Gastrocnemius medialis (tissue), 4 donors: ENCODE measurements around the gene IL11RA. TPM values are rescaled to one million over a fixed set of nuclear protein-coding genes. Genes with fewer than 3 reads are reported as not detected.

Source experiments
- ATAC-seq, 2 donors: fragments of 150-250 bp; one replicate each; pipeline ENCODE4 v1.9.1; 2016
- DNase-seq, 2 donors: peaks; one replicate each; pipeline ENCODE4 v3.0.0-alpha.2; 2019
- H3K27ac ChIP-seq, 4 donors: fragments of 200-600 bp; sonication (generic); 1 replicate in 1 of 4; 2 replicates in 3 of 4; pipeline ENCODE4 v1.5.1; 2016 to 2018; ENCODE audit warnings: mild to moderate bottlenecking in 2 of 4, moderate library complexity in 1 of 4
- H3K27me3 ChIP-seq, 3 donors: fragments of 200-600 bp; sonication (generic) in 2 of 3; 1 replicate in 1 of 3; 2 replicates in 2 of 3; pipeline versions ENCODE4 v1.5.1 to v1.6.0; 2016 to 2019; ENCODE audit warnings: mild to moderate bottlenecking in 1 of 3, moderate library complexity in 1 of 3
- H3K36me3 ChIP-seq, 2 donors: fragments of 200-600 bp; sonication (generic) in 1 of 2; one replicate each; pipeline ENCODE4 v1.5.1; 2017 to 2018
- H3K4me1 ChIP-seq, 2 donors: fragments of 200-600 bp; sonication (generic) in 1 of 2; one replicate each; pipeline ENCODE4 v1.5.1; 2016 to 2017; ENCODE audit warnings: mild to moderate bottlenecking in 2 of 2
- H3K4me3 ChIP-seq, 4 donors: fragments of 200-600 bp; sonication (generic) in 3 of 4; 1 replicate in 1 of 4; 2 replicates in 3 of 4; pipeline ENCODE4 v1.5.1; 2016 to 2019; ENCODE audit warnings: mild to moderate bottlenecking in 2 of 4
- H3K9me3 ChIP-seq, 3 donors: fragments of 200-600 bp; sonication (generic) in 2 of 3; 1 replicate in 1 of 3; 2 replicates in 2 of 3; pipeline ENCODE4 v1.5.1; 2016 to 2019
- POLR2A ChIP-seq, 2 donors: fragments of 450-650 bp; IDR thresholded peaks; one replicate each; pipeline ENCODE4 v1.6.1; 2017; ENCODE audit warnings: antibody characterized with exemption in 2 of 2, mild to moderate bottlenecking in 2 of 2, moderate library complexity in 2 of 2
- in situ Hi-C, 4 donors: fragments of 200-750 bp; cut with MboI; loops; one replicate each; pipeline versions ENCODE4 v1.15.0 to v1.8.0; 2017; ENCODE audit warnings: low sequenced_read_pairs in 4 of 4
- intact Hi-C: fragments of 100-400 bp; cut with DNase I; formaldehyde crosslinking; loops from one replicate; pipeline ENCODE4 v1.15.1; 2023; ENCODE audit warnings: low total_unique reads
- total RNA-seq, 4 donors: library from RNA; depleted of rRNA; stranded (reverse); fragments of >200 nt; gene quantifications; one replicate each; pipeline versions ENCODE4 v1.1.0 to v1.2.3, GENCODE V29; 2016
- TF ChIP-seq, protein P1 (sequence below), 5 experiments: fragments of 450-650 bp in 3 of 5; fragments of 200-600 bp in 2 of 5; sonication (generic) in 2 of 5; IDR thresholded peaks in 4 of 5; conservative IDR thresholded peaks in 1 of 5; 1 replicate in 4 of 5; 2 replicates in 1 of 5; pipeline ENCODE4 v1.5.1; 2016 to 2019; ENCODE audit warnings: antibody characterized with exemption in 5 of 5, mild to moderate bottlenecking in 3 of 5, moderate library complexity in 3 of 5

The IL11RA gene
- total RNA-seq, 4 donors from 2014 or later: 3.3 to 15.3 (median 11.6) TPM

- Histone ChIP-seq H3K4me3 (no peak overlapping the region), H3K27me3 (peaks cover 72 to 80% (median 73%) of the 10 kb centered on the region in 3 donors), H3K27ac (no peak overlapping the region), H3K9me3 (no peaks in the 10 kb centered on the region), H3K4me1 (peaks cover 8 to 17% of the 10 kb centered on the region in 2 donors), H3K36me3 (no peaks in the 10 kb centered on the region)
- no peak for ATAC-seq
- TF ChIP-seq POLR2A (IDR thresholded peaks at IDR 0.05): no peak
- TF ChIP-seq, protein P1, sequence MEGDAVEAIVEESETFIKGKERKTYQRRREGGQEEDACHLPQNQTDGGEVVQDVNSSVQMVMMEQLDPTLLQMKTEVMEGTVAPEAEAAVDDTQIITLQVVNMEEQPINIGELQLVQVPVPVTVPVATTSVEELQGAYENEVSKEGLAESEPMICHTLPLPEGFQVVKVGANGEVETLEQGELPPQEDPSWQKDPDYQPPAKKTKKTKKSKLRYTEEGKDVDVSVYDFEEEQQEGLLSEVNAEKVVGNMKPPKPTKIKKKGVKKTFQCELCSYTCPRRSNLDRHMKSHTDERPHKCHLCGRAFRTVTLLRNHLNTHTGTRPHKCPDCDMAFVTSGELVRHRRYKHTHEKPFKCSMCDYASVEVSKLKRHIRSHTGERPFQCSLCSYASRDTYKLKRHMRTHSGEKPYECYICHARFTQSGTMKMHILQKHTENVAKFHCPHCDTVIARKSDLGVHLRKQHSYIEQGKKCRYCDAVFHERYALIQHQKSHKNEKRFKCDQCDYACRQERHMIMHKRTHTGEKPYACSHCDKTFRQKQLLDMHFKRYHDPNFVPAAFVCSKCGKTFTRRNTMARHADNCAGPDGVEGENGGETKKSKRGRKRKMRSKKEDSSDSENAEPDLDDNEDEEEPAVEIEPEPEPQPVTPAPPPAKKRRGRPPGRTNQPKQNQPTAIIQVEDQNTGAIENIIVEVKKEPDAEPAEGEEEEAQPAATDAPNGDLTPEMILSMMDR (IDR thresholded peaks at IDR 0.05 in 4 of 5, conservative IDR thresholded peaks at IDR 0.05 in 1 of 5): no peak
- intact Hi-C loops (no loop called here), in situ Hi-C loops (loop anchor here in 1 of 4 donors (25.0 kb wide), 1 partner anchor 112 kb away; the partner anchor contains the start of gene ENHO)
- no peak for DNase-seq
These were observed 27.4 kb upstream of the IL11RA start for GRCh38 chr9:34624475-34625185.

DNA sequence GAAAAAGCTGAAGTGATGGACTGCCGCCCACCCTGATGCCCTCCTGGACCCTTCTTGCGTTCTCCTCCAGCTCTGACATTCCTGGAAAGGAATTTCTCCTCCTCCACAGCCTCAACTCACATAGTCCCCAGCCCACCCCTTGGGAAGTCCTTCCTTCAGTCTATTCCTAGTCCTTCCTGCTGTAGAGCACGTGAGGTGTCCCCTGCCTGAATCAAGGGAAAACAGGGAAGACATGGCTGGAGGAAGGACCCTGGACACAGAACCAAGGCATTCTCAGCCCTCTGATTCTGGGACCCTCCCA lies 26.8 kb upstream of the IL11RA start:
- DNase-seq: no peak
- H3K27me3 ChIP-seq: peaks cover 72 to 82% (median 75%) of the 10 kb centered on the region in 3 donors
- H3K27ac ChIP-seq: no peak overlapping the region
- ATAC-seq: no peak
- no peak overlapping the region for H3K4me3 ChIP-seq
- H3K9me3 ChIP-seq: no peaks in the 10 kb centered on the region
- intact Hi-C loops: no loop called here
- in situ Hi-C loops: no loop called here
- H3K36me3 ChIP-seq: no peaks in the 10 kb centered on the region
- peaks cover 6 to 13% of the 10 kb centered on the region in 2 donors for H3K4me1 ChIP-seq
- no peak for TF ChIP-seq POLR2A (IDR thresholded peaks at IDR 0.05)
- TF ChIP-seq, protein P1 (IDR thresholded peaks at IDR 0.05 in 4 of 5, conservative IDR thresholded peaks at IDR 0.05 in 1 of 5): no peak

DNA sequence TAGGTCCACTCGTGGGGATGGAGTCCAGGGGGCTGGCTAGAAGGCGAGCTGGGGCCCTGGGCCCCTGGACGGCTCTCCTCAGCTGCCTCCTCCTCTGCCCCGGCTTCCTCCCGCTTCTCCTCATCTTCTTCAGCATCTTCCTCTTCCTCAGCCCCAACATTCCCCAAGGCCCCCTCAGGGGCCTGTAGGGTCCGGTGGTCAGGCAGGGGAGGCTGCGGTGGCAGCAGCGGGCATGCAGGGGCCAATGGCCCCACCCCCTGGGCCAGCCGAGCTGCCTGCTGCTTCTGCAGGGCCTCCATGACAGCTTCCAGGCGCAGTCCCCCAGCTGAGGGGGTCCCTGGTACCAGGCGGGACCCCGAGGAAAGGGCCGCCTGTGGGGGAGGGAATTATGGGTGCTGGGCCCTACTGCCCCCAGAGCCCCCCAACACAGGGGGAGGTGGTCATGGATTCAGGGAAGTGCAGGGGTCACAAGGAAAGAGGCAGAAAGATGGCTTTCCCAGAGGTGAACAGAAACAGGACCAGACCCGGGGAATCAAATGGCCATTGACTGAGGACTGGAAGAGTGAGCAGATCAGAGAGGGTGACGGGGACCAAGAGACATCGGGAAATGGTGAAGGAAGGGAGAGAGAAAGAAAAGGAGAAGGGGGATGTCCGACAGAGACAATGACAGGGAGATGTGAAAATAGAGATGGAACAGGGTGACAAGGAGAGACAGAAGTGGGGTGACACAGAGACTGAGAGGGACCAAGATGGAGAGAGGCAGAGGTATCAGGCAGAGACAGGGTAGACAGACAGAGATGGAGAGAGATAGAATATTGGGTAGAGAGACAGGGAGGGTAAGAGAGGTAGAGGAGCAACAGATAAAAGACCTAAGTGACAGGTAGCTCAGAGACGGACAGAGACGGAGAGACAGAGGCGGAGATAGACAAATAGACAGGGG lies 24.0 kb upstream of the IL11RA start:
- H3K4me3 ChIP-seq: peak overlapping the region; percentile 37 to 58 (median 48)
- intact Hi-C loops (no loop called here), in situ Hi-C loops (no loop called here)
- TF ChIP-seq POLR2A (IDR thresholded peaks at IDR 0.05): no peak
- TF ChIP-seq, protein P1 (IDR thresholded peaks at IDR 0.05 in 4 of 5, conservative IDR thresholded peaks at IDR 0.05 in 1 of 5): no peak
- no peaks in the 10 kb centered on the region for H3K9me3 ChIP-seq
- ATAC-seq (no peak), DNase-seq (no peak)
- H3K27ac ChIP-seq: no peak overlapping the region
- H3K4me1 ChIP-seq: peaks cover 0 to 13% of the 10 kb centered on the region in 2 donors
- H3K36me3 ChIP-seq: no peaks in the 10 kb centered on the region
- H3K27me3 ChIP-seq: peaks cover 58 to 66% (median 66%) of the 10 kb centered on the region in 3 donors

DNA sequence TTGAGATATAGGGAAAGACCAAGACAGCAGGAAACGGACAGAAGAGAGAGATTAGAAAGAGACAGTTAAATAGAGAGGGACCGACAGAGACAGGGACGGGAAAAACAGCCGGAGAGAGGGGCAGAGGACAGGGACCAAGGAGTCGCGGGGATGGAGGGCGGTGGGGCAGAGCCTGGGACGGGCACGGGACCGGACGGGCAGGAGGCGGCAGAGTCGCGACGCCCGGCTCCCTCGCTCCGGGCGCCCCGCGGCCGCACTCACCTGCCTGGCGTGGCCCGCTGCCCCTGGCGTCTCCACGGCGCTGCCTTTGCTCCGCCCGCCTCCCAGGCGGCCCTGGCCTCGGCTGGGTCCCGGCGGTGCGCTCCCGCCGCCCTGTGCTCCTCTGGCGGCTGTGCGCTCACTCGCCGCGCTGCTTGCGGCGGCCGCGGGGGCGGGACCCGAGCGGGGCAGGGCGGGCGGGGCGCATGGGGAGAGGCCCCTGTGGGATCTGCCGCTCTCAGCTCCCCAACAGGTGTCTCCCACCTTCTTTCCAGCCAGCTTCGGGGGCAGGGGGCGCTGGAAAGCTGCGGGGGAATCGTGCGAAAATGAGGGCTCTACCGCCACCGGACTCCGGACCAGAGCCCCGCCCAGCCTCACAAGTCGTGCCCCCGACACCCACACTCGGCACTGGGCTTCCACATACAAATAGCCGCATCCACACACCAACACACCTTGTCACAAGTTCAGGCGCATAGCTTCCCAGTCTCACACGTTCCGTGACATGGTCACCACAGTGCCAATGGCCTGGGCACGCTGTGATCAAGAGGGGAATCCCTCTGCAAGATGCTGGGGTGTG lies 23.1 kb upstream of the IL11RA start, which contains the start of gene ARID3C:
Gene ARID3C, minus strand, starts transcription at position 411 of the 835 bp plus-strand sequence. CDS start 1,052 bp downstream, outside the sequence.
- Histone ChIP-seq H3K4me3 (peak within 1 kb of the TSS; percentile 37 to 58 (median 48)), H3K27me3 (peaks cover 49 to 57% (median 57%) of the 10 kb centered on the region in 3 donors), H3K36me3 (no peaks in the 10 kb centered on the region), H3K4me1 (peaks cover 0 to 13% of the 10 kb centered on the region in 2 donors), H3K27ac (no peak within 1 kb of the TSS), H3K9me3 (no peaks in the 10 kb centered on the region)
- no peak for TF ChIP-seq POLR2A (IDR thresholded peaks at IDR 0.05)
- TF ChIP-seq, protein P1 (IDR thresholded peaks at IDR 0.05 in 4 of 5, conservative IDR thresholded peaks at IDR 0.05 in 1 of 5): no peak
- in situ Hi-C loops (no loop called here), intact Hi-C loops (loop anchor here (1.0 kb wide), 1 partner anchor 17 kb away; the partner anchor contains the start of gene RPP25L)
- ATAC-seq (peak; percentile 34 to 48), DNase-seq (no peak)
